ENCODE results near the gene CLTCL1. TPM values are rescaled to one million over a fixed set of nuclear protein-coding genes. Genes with fewer than 3 reads are reported as not detected.

CLTCL1 gene
- total RNA-seq, 1 experiment from 2014 or later, result 7.1 TPM

GRCh38 chr22:19303785-19304184 lies 12.3 kb upstream of the CLTCL1 start (continued):
- TF ChIP-seq SRF (IDR thresholded peaks at IDR 0.05; ENCODE audit: low read depth), result no peak
- no peak for TF ChIP-seq JUND (IDR thresholded peaks at IDR 0.05)
- TF ChIP-seq EGR1 (IDR thresholded peaks at IDR 0.05; ENCODE audit: low read depth), result no peak
- TF ChIP-seq ZBTB33 (IDR thresholded peaks at IDR 0.05; ENCODE audit: extremely low read depth, insufficient replicate concordance, low read length), result no peak
- no peak for TF ChIP-seq RAD21 (IDR thresholded peaks at IDR 0.05; ENCODE audit: low read depth)
- TF ChIP-seq FOSL1 (IDR thresholded peaks at IDR 0.05; ENCODE audit: low read depth), result no peak
- no peak for TF ChIP-seq CEBPB (IDR thresholded peaks at IDR 0.05; ENCODE audit: low read depth)
- no peak for TF ChIP-seq EZH2phosphoT487 (IDR thresholded peaks at IDR 0.05; ENCODE audit: borderline replicate concordance)

- Histone ChIP-seq H3K79me2 (ENCODE audit: insufficient read depth, low read length) (no peaks in the 10 kb centered on the region), H3K9ac (ENCODE audit: low read length) (no peak overlapping the region), H3K9me2 (ENCODE audit: insufficient read depth) (no peaks in the 10 kb centered on the region), H4K20me1 (ENCODE audit: insufficient read depth) (no peaks in the 10 kb centered on the region), H3K4me3 (replicated peaks in 1 of 2; ENCODE audit: low read depth in 1 of 2, low read length in 2 of 2) (no peak overlapping the region), H3K36me3 (ENCODE audit: control insufficient read depth in 1 of 2, insufficient read depth in 2 of 2, low read length in 2 of 2) (no peaks in the 10 kb centered on the region), H3K4me1 (ENCODE audit: control insufficient read depth in 1 of 2, insufficient read depth in 2 of 2, low read length in 2 of 2) (peaks cover 8 to 21% of the 10 kb centered on the region in 2 experiments), H2AFZ (ENCODE audit: low read depth, low read length, poor library complexity, severe bottlenecking) (no peak overlapping the region), H3K27me3 (ENCODE audit: insufficient read depth, low read length) (no peaks in the 10 kb centered on the region), H3K27ac (ENCODE audit: low read depth, low read length) (no peak overlapping the region), H3K9me3 (ENCODE audit: control insufficient read depth in 1 of 2, insufficient read depth in 1 of 2, low read depth in 1 of 2, low read length in 2 of 2) (no peaks in the 10 kb centered on the region), H3K4me2 (ENCODE audit: low read length) (no peak overlapping the region)
- ChIA-PET RAD21 (ENCODE audit: low non-redundant PET in 1 of 2, low total read pairs in 2 of 2, uncharacterized antibody in 2 of 2, unreplicated experiment in 2 of 2) (no interaction called here), CTCF (interaction anchor here (1.2 kb wide), 1 partner anchor 259 kb away, joined by 3 read pairs; no protein-coding TSS in a partner anchor), POLR2A (no interaction called here)
- TF ChIP-seq CEBPB (IDR thresholded peaks at IDR 0.05; ENCODE audit: low read depth) (no peak), POLR2A (IDR thresholded peaks at IDR 0.05; ENCODE audit: borderline replicate concordance, extremely low read depth, insufficient read depth, insufficient read length) (no peak), ATF3 (IDR thresholded peaks at IDR 0.05) (no peak), ZNF274 (IDR thresholded peaks at IDR 0.05; ENCODE audit: low read depth, low read length) (no peak), ZBTB33 (IDR thresholded peaks at IDR 0.05; ENCODE audit: extremely low read depth, insufficient replicate concordance, low read length) (no peak), ELF1 (IDR thresholded peaks at IDR 0.05; ENCODE audit: borderline replicate concordance, low read depth) (no peak), EGR1 (IDR thresholded peaks at IDR 0.05; ENCODE audit: low read depth) (no peak), FOSL1 (IDR thresholded peaks at IDR 0.05; ENCODE audit: low read depth) (no peak), EZH2 (IDR thresholded peaks at IDR 0.05) (no peak), ZFX (IDR thresholded peaks at IDR 0.05) (no peak), SP1 (IDR thresholded peaks at IDR 0.05; ENCODE audit: low read depth) (no peak), MAX (IDR thresholded peaks at IDR 0.05) (no peak), CTCF (IDR thresholded peaks at IDR 0.05 in 2 of 3, conservative IDR thresholded peaks at IDR 0.05 in 1 of 3; ENCODE audit: borderline replicate concordance in 1 of 3, insufficient read depth in 1 of 3, low read depth in 2 of 3, low read length in 2 of 3) (no peak)
- intact Hi-C loops (cut with micrococcal nuclease), result loop anchor here (5.0 to 10.0 kb wide), 2 partner anchors 182 to 419 kb away; partner anchors contain the start of genes CDC45, SEPTIN5 and UFD1
- DNase-seq (ENCODE audit: low read depth, low spot score) (no peak), ATAC-seq (no peak)
- no TSS peak for BruUV-seq (replicated peaks)
These were observed 4.2 kb upstream of the CLTCL1 start for GRCh38 chr22:19295733-19296132.
